GM18502 (cell line): ENCODE measurements around the gene CREM.
A peak's percentile ranks its signal among the peaks of the same experiment; 100 is the strongest.

Experiments
- ATAC-seq: cut with Tn5 transposase; IDR thresholded peaks from one replicate; pipeline ENCODE4 v1.9.1; 2021; ENCODE audit warnings: mild to moderate bottlenecking; ENCODE audit not compliant: unreplicated experiment, poor library complexity

CREM gene

GRCh38 chr10:35191523-35191922 lies 64.9 kb downstream of the CREM start:
- no peak for ATAC-seq

- ATAC-seq: no peak
Observed at GRCh38 chr10:35192645-35193249, 66.1 kb downstream of the CREM start.

- no peak for ATAC-seq
Observed at GRCh38 chr10:35194471-35194870, 67.8 kb downstream of the CREM start.

GRCh38 chr10:35194906-35195305 lies 68.3 kb downstream of the CREM start:
- no peak for ATAC-seq

- ATAC-seq: peak; percentile 94
Observed at GRCh38 chr10:35195361-35196306, 69.0 kb downstream of the CREM start.

GRCh38 chr10:35200487-35200886 lies 73.8 kb downstream of the CREM start:
- no peak for ATAC-seq

- ATAC-seq: no peak
Observed at GRCh38 chr10:35201234-35201633, 74.6 kb downstream of the CREM start.

GRCh38 chr10:35202050-35202449 lies 75.4 kb downstream of the CREM start:
- ATAC-seq: peak; percentile 46

- no peak for ATAC-seq
Observed at GRCh38 chr10:35203745-35204144, 77.1 kb downstream of the CREM start.

- no peak for ATAC-seq
Observed at GRCh38 chr10:35204650-35205319, 78.1 kb downstream of the CREM start.

- ATAC-seq: no peak
Observed at GRCh38 chr10:35206274-35206673, 79.6 kb downstream of the CREM start.

- peak; percentile 87 for ATAC-seq
Observed at GRCh38 chr10:35208536-35208935, 81.9 kb downstream of the CREM start.

- peak; percentile 38 for ATAC-seq
Observed at GRCh38 chr10:35208949-35209613, 82.4 kb downstream of the CREM start.

- no peak for ATAC-seq
Observed at GRCh38 chr10:35210961-35211360, 84.3 kb downstream of the CREM start.

GRCh38 chr10:35211390-35211789 lies 84.7 kb downstream of the CREM start:
- no peak for ATAC-seq

- ATAC-seq: no peak
Observed at GRCh38 chr10:35212856-35213255, 86.2 kb downstream of the CREM start.

GRCh38 chr10:35213699-35214098 lies 87.1 kb downstream of the CREM start:
- ATAC-seq: no peak

GRCh38 chr10:35214607-35215020 lies 88.0 kb downstream of the CREM start:
- no peak for ATAC-seq

GRCh38 chr10:35215107-35215506 lies 88.5 kb downstream of the CREM start:
- ATAC-seq: no peak

GRCh38 chr10:35216303-35216905 lies 89.8 kb downstream of the CREM start:
- no peak for ATAC-seq
